ENCODE data around the gene ANXA2R.
"Not testable (repeated sequence)": the region's sequence is repeated elsewhere in the genome, so short reads cannot be mapped to it uniquely, and the experiment has no call there.

The ANXA2R gene

DNA sequence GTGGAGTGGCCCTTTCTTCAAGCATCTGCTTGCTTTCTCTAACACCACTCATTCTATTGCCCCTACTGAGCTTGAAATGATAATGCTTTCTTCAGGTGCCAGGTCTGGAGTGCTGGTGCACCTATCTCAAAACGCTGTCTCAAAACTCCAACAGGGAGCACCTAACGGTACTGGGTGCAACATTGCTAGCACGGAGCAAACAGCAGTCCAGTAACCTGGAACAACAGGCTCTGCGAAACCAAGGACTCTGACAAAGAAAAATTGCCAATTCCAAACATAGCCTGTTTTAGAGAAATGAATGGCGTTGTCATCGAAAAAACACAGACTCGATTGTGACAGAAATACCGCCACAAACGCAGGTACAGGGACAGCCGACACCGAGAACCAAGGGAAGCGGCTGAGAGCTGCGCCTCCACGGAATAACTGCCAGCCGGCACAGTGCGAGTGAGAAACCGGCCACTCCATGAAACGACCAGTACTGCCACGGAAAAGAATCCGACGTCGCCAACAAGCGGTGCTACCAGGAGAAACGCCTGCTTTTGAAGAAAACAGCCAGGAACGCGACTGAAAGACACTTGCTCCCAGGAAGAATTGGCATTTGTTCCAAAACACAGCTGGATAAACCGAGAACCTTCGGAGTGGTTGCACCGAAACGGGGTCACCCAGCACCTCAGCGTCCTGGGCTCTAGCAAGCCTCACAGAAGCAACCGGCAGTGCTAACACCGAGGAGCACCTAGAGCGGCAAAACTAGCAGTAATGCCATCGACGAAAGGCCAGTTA is 3.1 kb downstream of the ANXA2R start:
- DNase-seq (ENCODE audit: insufficient read length, low spot score) (no peak), FAIRE-seq (no peak)

DNA sequence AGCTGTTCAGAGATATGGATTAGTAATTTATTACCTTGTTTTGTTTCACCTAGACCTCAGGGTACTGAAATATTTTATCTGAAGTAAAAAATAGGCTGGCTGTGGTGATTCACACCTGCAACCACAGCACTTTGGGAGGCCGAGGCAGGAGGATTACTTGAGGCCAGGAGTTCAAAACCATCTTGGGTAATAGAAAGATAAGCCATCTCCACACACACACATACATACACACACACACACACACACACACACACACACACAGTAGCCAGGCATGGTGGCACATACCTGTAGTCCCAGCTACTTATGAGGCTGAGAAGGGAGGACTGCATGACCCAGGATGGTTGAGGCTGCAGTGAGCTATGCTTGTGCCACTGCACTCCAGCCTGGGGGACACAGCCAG is 3.7 kb downstream of the ANXA2R start:
- DNase-seq (ENCODE audit: insufficient read length, low spot score): no peak
- no peak for FAIRE-seq

DNA sequence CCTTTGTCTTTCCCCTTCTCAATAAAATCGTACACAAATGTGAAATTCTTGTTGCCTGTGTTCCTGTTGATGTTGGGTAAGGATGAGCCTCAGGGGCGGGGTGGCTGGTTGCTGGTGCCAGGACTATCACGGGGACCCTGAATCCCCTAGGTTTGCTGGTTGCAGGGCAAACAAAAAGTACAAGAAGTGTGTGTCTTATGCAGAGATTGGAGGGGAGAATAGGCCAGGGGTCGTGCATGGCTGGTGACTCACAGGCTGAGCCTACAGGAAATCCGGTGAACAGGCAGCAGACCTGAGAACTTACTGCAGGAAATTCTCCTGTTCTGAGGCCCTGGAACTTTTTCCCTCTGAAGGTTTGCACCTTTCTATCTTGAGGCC is 5.5 kb downstream of the ANXA2R start:
- DNase-seq (ENCODE audit: insufficient read length, low spot score) (no peak), FAIRE-seq (peak; percentile 88)

DNA sequence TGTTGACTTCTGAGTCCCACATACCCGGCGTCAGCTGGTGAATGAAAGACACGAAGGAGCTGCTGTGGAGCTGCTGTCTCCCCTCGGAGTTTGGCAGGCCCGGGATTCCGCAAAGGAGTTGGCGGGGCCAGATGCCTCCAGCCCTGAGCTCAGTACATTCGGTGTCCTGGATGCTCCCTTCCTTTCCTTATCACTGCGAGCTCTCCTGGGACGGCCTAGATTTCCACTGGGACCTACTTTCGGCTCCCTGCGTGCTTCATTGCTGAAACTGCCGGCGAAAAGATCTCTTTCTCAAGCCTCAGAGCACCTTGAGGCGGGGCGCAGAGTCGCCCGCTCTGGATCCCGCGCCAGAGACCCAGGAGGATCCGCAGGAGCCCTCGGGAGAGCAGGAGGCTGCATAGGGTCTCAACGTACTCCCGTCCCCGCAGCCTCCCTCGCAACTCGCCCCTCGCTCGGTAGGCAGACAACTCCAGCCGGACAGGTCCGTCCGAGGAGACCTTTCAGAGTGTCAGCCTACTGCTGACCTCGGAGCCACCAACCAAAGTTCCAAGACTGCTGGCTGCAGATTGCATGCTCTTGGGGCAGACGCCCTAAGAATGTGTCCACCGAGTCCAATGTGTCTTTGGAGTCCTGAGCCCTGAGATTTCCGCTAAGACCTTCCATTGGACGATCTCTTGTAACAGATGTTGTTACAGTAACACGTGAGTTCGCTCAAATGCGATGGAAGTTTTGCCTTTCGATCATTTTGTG is 6.1 kb downstream of the ANXA2R start:
- DNase-seq (ENCODE audit: insufficient read length, low spot score) (no peak), FAIRE-seq (no peak)

DNA sequence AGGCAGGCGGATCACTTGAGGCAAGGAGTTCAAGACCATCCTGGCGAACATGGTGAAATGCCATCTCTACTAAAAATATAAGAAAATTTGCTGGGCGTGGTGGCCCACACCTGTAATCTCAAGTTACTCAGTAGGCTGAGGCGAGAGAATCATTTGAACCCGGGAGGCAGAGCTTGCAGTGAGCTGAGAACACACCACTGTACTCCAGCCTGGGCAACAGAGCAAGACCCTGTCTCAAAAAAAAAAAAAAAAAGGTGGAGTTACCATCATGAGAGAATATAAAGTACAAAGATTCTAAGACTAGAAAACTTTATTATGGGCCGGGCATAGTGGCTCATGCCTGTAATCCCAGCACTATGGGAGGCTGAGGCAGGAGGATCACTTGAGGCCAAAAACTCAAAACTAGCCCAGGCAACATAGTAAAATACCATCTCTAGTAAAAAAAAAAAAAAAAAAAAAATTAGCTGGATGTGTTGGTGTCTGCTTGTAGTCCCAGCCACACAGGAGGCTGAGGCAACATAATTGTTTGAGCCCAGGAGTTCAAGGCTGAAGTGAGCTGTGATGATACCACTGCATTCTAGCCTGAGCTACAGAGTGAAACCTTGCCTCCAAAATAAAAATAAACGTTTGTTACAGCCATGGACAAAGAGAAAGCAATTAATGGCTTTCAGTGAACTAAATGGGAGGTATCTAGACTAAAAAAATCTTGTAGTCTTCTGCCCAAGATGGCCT is 12.9 kb downstream of the ANXA2R start:
- FAIRE-seq: no peak
- no peak for DNase-seq (ENCODE audit: insufficient read length, low spot score)

DNA sequence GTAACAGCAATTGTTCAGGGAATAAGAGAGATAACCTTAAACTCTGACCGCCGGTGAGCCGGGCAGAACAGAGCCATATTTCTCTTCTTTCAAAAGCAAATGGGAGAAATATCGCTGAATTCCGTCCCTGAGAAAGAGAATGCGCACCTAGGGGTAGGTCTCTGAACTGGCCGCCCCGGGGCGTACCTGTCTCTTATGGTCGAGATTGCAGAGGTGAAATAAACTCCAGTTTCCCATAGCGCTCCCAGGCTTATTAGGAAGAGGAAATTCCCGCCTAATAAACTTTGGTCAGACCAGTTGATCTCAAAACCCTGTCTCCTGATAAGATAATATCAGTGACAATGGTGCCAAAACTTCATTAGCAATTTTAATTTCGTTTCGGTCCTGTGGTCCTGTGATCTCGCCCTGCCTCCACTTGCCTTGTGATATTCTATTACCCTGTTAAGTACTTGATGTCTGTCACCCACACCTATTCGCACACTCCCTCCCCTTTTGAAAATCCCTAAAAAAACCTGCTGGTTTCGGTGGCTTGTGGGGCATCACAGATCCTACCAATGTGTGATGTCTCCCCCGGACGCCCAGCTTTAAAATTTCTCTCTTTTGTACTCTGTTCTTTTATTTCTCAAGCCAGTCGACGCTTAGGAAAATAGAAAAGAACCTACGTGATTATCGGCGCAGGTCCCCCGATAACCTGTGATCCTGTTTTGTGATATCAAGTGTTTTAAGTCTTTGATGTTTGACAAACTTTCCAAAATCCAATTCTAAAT is 14.8 kb downstream of the ANXA2R start:
- FAIRE-seq; DNase-seq (ENCODE audit: insufficient read length, low spot score): not testable (repeated sequence)

DNA sequence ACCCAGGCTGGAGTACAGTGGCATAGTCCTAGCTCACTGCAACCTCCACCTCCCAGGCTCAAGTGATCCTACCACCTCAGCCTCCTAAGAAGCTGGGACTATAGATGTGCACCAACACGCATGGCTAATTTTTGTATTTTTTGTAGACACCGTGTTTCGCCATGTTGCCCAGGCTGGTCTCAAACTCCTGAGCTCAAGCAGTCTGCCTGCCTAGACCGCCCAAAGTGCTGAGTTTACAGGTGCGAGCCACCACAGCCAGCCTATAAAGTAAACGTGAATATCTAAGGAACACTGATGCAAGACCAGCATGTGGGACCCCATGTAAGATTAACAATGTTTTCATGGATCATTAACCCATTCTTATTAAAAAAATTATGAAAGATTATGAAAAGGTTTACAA is 15.9 kb downstream of the ANXA2R start:
- DNase-seq (ENCODE audit: insufficient read length, low spot score): no peak
- FAIRE-seq: no peak

DNA sequence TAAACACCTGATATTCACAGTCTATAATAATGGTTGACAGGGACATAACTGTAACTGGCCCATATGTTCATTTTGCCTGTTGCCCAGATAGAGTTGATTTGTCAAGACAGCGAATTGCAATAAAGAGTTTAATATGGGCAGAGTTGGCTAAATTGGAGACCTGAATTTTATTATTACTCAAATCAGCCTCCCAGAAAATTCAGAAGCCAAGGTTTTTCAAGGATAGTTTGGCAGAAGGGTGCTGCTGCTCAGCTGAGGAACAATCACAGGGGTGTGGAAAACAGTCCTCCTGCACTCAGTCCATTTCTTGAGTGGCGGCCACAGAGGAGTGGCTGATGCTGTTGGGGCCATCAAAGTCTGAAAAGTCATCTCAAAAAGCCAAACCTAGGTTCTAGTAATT is 19.0 kb downstream of the ANXA2R start:
- no peak for FAIRE-seq
- no peak for DNase-seq (ENCODE audit: insufficient read length, low spot score)

DNA sequence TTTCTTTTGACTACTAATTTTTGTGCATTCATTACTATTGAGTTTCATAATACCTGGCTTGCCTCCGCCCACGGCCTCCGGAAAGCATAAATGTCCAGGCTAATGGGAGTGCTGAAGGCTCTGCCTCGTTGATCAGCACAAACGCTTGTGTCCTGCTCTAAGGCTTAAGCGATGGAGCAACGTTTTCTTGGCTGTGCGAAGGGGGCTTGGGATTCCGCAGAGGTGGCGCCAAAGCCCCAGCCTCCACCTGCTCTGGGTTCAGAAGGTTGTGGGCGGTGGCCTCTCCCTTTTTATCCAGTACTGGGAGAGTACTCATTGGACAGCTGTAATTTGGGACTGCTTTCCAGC is 19.7 kb downstream of the ANXA2R start:
- DNase-seq (ENCODE audit: insufficient read length, low spot score) (no peak), FAIRE-seq (no peak)

DNA sequence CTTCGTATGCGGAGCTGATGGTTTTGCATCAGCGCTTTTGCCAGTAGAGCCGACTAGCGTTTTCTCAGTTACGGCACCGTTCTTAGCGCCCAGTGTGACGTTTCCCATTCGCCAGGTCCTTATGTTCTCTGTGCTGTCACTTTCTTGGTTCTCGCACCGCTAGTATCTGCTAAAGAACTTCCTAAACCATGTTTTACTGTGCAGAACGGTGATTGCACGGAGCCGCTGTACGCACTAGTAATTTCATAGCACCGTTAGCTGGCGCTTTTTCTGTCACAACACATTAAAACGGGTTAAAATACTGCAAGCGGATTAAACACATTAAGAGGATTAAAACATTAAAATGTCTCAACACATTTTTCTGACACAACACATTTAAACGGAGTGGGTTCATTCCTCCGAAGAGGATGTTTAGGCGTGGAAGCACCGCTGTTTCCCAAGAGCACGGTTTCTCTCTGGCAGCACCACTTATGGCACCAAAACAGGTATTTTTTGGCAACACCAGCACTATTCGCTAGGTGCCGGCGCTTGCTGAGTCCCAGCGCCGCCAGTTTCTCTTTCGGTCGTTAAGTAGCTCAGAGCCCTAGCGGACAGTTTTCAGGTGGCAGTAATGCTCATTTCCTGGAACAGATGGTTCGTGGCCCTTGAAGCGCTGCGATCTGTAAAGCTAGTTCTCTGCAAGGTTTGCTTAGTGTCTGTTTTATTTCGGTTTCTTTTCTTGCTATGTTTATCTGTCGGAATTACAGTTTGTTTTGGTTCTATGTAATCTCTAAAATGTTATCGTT is 20.3 kb downstream of the ANXA2R start:
- FAIRE-seq (peak; percentile 33), DNase-seq (ENCODE audit: insufficient read length, low spot score) (no peak)

DNA sequence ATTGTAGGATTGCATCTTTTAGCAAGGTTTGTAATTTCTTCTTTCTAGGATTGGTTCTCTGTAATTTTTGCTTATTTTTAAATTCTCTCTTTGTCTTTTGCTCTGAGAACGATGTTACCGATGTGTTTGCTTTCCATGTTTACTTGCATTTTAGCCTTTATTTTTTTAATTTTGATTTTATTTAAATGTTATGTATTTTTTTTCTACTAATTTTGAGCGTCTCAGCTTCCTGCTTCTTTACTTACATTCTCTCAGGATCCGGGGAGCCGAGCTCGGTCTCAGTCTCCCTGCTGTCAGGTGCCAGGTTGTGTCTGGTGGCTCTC is 20.9 kb downstream of the ANXA2R start:
- DNase-seq (ENCODE audit: insufficient read length, low spot score) (no peak), FAIRE-seq (no peak)

DNA sequence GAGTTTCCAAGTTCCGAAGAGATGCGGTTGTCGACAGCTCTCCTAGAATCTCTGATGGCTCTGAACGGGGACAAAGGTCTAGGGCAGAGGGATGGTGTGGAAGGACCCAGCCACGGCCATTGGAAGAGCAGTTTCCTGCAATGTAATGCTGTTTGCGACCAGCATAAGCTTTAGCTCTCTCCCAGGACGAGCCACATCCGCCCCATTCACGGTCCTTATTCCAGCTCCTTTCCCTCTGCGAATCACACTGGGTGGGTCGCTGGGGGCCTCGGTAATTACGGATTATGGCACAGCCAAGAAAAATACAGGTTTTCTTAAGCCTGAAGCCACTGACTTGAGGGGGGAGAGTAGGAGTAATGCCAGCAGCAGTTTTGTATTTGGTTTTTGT is 22.7 kb downstream of the ANXA2R start:
- peak; percentile 38 for FAIRE-seq
- DNase-seq (ENCODE audit: insufficient read length, low spot score): no peak

DNA sequence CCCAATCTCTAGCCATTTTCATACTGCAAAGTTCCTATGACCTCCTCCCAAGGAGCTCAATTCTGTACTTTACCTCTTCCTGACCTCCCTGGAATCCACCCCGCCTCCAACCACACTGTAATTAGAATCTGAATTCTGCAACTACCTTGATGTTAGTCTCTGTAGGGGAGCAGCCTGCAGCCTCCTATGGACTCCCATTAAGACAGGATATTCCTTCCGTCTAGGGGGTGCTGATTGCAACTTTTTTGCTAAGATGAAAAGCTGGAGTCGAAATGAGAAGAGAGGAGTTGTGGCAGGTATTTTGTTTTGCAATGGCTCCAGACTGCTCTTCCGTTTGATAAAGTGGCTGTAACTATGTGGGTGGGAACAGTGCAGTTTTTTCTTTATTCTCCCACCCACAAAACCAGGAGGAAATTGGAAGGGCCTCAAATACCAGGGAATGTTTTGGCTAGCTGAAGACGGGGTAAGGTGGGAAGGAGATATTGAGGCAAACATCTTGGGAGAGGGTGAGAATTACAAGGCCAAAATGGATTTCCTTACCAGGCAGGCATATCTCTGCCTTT is 23.8 kb downstream of the ANXA2R start:
- FAIRE-seq: no peak
- no peak for DNase-seq (ENCODE audit: insufficient read length, low spot score)

DNA sequence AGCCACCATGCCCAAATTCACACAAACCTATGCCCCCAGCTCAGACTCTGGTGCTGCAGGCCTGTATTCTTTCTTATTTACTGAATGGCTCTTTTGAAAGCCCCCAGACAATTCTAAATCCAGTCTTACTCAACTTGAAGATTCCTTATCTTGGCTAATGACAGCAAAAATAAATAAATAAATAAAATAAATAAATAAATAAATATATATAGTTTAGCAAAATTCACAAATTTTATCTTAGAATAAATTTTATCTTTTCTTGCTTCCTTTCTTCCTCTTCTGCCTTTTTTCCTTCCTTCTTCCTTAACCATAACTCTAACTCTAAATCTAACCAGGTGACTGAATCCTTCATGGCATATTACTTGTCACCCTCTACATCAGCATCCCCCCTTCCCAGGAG is 25.6 kb downstream of the ANXA2R start:
- FAIRE-seq: no peak
- no peak for DNase-seq (ENCODE audit: insufficient read length, low spot score)

DNA sequence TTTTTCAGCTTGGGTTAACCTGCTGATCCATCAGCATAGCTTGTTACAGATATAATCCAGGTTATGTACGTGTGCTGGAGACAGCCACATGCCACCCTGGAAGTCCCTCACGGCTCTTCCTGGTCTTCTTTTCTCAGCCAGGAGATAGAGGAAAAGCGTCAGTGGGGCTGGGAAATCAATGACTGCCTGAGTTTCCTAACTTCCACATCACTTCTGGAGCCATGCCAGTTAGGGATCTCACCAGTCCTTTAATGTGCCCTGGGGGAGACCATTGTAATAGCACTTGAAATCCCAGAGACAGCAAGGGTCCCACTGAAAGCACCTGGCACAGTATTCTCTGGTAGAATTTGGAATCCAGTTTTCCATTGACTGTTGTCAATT is 29.2 kb downstream of the ANXA2R start:
- DNase-seq (ENCODE audit: insufficient read length, low spot score) (no peak), FAIRE-seq (no peak)

DNA sequence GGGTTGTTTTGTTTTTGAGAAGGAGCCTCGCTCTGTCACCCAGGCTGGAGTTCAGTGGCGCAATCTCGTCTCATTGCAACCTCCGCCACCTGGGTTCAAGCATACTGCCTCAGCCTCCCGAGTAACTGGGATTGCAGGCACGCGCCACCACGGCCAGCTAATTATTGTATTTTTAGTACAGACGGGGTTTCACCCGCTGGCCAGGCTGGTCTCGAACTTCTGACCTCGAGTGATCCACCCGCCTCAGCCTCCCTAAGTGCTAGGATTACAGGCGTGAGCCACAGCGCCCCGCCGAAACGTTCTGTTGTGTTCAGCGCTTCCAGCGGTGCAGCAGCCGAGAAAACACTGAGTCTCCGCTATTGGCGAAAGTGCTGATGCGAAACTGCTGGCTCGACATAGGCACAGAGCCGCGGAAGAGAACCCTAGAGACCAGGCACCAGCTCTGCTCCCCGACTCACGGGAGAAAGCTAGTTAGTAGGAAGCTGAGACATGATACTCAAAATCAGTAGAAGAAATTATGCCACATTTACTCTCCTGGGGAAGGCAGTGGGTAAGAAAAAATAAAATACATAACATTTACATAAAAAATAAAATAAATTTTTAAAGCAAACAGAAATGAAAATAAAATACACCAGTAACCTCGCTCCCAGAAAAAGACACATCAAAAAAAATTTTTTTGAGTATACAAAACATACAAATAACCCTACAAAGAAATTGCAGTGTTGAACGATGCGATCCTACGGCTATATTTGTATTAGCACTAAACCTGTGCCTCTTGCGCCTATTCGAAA is 31.6 kb downstream of the ANXA2R start:
- peak; percentile 81 for DNase-seq (ENCODE audit: insufficient read length, low spot score)
- peak; percentile 67 for FAIRE-seq

DNA sequence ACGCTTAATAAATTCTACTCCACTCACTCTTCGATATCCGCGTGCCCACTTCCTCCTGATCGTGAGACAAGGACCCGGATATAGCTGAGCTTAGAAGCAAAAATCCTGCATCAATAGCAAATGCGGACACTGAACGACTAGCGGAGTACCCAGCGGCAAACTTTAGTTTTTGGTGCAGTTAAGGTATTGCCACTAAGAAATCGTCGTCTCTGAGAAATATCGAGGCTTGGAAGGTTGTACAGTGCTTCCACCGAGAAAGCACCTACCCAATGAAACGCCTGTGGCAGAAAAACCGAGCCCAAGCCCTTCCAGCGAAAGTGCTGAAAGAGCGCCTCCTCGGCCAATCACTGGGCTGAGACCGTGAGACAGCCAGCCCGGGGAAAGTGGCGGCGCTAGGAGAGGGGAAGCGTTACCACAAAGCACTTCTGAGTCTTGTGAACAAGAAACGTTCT is 32.2 kb downstream of the ANXA2R start:
- peak; percentile 72 for DNase-seq (ENCODE audit: insufficient read length, low spot score)
- FAIRE-seq: no peak

DNA sequence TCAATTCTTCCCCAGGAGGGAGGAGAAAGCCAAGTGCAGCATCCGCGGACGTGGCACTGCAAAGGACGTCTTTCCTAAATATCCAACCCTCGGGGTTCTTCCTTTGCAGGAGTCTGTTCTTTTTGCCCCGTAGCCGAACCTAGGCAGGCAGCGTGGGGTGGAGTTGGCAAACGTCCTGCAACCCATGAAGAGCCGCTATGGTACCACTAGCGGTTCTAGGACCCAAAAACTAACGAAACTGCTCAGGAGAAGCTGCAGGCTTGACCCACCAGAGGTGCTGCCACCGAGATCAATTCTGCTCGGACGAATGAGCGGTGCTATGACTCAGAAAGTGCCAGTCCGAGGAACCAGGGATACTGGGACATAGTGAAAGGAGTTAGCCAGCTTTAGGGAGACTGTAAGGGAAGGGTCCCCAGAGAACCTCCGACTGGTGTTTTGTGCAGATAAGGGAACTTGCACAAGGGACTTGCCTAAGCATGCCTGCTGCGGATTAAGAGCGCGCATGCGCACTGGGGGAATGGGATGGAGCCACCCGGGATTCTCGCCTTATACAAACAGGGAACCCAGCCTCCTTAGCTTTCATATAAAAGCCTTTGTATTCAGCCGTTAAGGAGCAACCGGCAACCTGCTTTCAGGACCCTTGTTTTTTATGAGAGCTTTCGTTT is 32.7 kb downstream of the ANXA2R start:
- FAIRE-seq (no peak), DNase-seq (ENCODE audit: insufficient read length, low spot score) (peak; percentile 88)

Data from HTR-8/SVneo (cell line).